Activated CD8-positive, alpha-beta memory T cell treated with anti-CD3 and anti-CD28 coated beads for 24 hours (primary cell): ENCODE data around the gene FAM43A.

Source experiments
- DNase-seq: peaks from one replicate; pipeline ENCODE4 v3.0.0-alpha.2; 2020

FAM43A gene

DNA sequence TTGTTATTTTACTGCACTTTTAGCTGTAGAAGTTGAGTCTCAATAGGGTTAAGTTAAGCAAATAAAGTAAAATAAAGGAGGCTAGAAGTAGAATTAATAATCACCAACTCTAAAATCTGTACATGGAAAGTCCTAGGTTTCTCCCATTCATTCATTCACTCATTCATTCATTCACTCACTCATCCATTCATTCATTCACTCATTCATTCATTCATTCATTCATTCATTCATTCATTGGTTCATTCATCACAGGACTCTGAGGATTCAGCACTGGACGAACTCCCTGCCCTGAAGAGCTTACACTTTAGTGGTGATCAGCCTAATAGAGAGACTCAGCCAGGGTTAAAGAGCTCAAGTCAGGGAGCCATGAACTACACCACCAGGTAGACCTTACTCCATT, 9.2 kb upstream of the FAM43A start:
- DNase-seq, result peak; percentile 7

DNA sequence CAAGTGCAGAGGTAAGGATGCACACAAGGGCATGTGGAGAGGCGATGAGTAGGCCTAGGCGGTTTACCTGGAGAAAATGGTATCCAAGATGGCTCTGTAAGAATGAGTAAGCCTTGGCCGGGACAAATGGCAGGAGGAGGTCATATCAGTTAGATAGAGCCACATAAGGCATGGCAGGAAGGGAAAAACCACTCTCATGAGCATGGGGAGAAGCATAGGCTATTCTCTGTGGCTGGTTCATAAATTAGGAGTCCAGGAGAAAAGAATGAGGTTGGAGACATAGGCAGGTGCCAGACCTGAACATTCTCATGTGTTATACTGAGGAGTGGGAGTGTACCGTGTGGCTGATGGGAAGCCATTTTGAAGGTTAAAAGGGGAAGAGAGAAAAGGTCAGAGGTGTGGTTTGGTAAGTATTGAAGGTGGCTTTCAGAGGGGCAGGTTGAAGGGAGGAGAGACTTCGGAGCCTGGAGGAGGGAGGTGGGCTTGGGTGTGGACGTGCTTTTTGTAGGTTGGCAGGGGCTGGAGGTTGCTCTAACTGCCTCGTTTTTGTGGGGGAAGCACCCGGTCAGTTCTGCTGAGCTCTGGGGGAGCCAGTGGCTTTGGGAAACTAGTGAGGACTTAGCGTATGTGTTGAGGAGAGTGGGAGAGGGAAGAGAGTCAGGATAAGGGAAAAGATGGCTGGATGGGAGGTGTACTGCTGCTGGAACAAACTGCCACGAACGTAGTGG, 4.6 kb upstream of the FAM43A start:
- no peak for DNase-seq

DNA sequence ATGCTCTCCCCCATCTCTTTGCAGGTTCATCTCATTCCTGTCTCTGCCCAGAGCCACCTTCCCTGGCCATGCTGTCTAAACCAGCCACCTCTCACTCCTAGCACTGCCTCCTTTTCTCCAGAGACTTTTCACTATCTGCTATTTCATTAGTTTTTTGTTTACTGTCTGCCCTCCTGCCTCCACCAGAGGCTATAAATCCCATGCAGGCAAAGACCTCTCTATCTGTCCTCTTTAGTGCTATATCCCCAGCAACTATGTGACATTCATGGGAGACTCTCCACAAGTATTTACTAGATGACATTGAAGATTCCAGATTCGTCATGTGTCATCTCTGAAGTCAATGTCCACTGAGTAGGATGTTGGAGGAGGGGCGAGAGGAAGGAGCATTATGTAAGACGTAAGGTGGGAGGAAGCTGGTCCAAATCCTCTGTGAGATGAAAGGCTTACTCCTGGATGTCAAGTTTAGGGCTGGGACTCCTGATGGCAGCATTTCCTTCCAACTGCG, 3.4 kb upstream of the FAM43A start:
- no peak for DNase-seq

DNA sequence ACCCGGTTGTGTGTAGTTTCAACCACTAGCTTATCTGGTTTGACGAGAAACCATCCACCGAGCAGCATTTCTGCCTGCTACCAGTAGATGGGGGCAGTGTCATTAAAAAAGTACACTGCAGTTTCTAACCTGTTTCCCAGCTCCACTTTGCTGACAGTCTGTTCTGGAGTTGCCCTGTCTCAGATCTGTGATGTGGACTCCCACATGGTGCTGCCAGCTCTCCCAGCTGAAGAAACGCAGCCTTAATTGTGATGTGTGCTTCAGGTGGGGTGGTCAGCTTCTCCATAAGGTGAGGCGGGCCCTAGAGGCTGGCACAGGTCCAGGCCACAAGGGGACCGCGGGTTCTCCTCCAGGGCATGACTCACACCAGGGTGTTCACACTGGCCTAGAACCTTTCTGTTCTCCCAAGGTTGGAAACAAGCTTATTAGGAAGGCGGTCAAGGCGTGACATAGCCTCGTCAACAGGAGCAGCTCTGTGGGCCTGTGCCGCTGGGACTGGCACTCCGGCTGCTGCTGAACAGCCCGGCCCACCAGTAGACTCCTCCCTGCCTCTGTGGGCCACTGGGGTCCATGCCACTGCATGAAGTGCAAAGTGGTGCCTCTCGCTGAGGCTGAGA, 2.9 kb upstream of the FAM43A start:
- DNase-seq, result peak; percentile 81

DNA sequence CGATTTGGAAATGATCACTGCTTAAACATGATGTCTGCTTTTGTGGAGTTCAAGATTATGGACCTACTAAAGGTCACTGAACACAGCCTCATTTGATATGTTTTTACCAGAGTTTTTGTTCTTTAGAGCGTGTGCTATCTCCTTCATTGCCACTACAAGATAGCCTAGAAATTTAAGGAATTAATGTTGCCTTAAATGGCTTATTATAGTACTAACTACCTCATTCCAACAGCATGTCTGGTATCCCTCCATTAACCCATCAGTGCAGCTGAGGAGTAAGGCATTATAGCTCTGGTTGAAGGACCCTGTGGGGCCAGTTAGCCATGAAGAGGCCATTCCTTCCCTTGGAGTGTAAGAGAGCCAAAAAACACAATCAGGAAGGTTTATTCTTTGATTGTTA, 2.3 kb upstream of the FAM43A start:
- DNase-seq, result no peak

DNA sequence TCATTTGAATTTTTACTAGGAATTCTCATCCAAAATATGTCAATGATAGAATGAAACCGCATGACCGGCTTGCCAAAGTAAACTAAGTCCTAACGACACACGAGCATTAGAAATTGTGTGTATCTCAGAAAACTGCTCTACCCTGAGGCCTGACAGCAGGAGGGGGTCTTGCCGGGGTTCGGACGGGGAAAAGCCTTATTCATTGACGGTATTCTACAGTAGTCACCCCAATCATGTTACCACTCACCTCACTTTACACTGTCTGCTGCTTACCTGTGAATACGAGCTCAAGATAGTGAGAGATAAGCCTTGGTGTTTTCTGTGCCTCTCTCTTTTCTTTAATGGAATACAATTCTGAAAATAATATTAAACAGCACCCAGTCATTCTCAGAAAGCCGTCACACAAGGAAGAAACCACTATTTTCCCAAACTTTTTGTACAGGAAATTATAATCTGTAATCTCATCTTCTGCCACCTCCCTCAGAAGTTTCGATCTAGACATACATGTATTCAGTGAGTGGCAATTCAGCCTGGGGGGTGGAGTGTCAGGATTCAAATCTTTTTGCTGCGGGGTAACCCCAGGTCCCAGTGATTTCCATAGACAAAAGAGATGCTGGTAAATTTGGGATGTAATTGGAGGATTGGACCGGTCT, 492 bp upstream of the FAM43A start:
- DNase-seq, result no peak

DNA sequence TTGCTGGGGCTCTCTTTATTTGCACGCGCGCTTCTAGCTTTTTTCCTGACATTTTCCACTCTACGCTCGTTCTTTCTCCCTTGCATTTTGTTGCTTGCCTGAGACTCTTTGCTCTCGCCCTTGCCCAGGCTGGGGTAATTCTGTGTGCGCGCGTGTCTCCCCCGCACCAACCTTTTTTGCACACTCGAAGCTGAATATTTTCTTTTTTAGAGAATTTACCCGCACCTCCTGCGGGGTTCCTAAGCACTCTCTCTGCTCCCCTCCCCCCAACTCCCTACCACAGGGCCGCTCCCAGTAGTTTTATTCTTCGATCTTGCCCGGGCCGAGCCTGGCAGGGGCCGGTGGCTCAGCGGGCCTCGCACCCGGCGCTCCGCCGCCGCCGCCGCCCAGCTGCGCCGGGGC, 732 bp downstream of the FAM43A start:
- peak; percentile 62 for DNase-seq

DNA sequence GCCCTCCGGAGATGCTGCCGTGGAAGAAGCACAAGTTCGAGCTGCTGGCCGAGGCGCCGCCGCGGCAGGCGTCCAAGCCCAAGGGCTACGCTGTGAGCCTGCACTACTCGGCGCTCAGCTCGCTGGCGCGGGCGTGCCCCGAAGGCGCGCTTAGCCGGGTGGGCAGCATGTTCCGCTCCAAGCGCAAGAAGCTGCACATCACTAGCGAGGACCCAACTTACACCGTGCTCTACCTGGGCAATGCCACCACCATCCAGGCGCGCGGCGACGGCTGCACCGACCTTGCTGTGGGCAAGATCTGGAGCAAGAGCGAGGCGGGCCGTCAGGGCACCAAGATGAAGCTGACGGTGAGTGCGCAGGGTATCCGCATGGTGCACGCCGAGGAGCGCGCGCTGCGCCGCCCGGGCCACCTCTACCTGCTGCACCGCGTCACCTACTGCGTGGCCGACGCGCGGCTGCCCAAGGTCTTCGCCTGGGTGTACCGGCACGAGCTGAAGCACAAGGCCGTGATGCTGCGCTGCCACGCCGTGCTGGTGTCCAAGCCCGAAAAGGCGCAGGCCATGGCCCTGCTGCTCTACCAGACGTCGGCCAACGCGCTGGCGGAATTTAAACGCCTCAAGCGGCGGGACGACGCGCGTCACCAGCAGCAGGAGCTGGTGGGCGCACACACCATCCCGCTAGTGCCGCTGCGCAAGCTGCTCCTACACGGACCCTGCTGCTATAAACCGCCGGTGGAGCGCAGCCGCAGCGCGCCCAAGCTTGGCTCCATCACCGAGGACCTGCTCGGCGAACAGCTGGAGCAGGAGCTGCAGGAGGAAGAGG, 1.3 kb downstream of the FAM43A start:
- peak; percentile 77 for DNase-seq

DNA sequence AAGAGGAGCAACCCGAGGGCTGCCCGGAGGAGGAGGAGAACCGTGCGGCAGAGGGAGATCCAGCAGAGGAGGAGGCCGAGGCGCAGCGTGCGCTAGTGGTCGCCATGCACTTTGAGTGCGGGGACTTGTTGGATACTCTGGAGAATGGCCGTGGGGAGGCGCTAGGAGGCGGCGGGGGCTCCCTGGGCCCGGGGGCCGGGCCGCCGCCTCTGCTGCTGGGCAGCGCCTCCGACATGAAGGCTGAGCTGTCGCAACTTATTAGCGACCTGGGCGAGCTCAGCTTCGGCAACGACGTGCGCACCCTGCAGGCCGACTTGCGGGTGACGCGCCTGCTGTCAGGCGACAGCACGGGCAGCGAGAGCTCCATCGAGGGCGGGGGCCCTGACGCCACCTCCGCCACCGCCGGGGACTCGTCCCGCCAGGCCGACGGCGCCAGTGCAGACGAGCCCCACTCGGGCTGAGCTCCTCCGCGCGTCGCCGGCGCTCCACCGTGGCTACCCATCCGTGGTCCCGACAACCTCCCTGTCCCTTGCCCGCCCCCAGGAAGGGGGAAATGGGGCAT, 2.0 kb downstream of the FAM43A start:
- DNase-seq, result peak; percentile 87

DNA sequence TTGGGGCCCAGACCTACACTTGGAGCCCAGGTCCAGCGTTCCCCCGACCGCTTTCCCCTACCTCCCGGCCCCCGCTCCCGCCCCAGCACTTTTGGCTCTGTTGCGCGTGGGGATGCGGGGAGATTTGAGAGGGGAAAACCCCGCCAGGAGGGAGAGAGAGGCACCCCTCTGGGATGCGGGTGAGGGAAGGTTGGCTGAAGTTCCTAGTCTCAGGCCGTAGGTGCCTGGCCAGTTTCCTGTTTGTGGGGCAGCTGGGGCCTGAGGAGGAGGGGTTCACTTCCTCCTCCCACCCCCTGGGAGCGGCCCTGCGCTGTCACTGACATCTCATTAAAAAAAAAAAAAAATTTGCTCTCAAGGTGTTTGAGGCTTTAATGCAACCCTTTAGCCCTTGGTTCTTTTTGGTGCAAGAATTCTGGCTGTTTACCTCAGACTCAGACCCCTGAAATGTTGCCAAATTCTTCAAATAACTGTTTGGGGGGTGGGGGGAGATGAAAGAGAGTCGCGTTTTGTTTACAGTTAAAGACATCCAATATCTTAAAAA, 2.6 kb downstream of the FAM43A start:
- DNase-seq, result no peak

DNA sequence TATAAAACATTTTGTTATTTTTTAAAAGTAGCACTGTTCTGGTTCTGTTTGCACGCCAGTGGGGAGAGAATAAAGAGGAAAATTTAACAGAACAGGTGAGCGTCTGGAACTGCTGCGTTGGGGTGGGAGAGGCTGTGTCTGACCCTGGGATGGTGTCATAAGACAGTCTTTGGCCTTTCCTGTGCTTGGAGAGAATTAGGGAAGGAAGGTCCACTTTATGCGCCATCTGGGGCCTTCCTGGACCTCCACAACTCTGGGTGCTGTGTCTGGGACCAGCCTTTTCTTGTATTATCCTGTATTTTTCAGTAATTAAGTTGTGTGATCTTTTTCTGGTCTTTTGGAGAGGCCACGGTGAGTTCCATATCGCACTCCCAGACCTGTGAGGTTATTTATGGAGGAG, 3.3 kb downstream of the FAM43A start:
- no peak for DNase-seq

DNA sequence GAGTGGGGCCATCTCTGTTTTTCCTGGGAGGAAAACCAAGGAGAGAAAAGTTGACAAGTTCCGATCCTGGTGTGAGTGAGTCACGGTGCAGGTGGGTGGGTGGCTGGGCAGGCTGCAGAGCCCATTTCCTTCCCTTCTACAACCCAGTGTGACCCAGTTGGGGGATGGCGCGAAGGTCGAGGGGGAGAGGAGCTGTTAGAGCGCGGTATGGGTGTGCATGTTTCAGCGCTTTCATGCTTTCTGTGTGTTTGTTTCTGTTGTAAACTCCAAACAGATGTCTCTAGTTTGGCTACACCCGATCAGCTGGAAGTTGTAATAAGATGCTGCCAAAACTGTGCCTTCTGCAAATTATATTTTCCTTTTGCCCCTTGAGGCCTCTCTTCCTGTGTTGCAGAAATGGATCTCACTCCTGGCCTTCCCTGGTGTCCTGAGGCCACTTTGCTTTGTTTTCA, 3.8 kb downstream of the FAM43A start:
- DNase-seq, result no peak

DNA sequence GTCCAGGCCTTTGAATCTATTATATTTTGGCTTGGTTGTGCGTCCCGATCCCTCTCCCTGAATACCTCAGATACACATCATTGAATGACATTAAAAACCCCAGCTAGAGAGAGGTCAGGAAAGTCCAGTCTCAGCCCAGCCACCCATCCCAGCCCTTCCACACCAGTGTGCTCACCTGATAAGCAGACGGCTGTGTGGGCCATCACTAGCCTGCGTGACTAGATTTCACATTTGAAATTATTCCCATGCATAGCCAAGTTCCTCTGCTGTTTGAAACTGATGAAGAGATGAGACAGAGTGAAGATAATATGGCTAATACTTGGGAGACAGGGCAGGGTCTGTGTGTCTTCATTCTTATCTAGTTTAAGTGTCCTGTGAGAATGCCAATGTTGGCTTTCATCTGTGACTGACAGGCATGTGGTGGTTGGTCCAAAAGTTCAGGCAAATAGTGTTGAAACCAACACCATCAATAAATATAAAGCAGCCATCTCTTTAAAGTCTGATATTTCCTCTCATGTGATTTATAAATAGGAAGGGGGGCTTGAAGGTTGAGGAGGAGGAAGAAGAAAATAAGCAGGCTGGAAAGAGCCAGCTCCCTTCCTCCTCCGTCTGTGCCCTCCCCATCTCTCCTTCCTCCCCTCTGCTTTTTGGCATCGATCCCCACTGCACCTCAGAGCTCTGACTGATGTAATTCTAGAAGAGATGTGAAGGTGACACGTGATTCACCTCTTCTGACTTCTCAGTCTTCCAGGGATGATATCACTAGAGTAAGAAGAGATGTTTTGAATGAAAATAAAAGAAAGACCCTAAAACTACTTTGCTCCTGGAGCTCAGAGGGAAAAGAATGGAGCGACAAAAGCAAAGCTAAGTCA, 5.1 kb downstream of the FAM43A start:
- no peak for DNase-seq

DNA sequence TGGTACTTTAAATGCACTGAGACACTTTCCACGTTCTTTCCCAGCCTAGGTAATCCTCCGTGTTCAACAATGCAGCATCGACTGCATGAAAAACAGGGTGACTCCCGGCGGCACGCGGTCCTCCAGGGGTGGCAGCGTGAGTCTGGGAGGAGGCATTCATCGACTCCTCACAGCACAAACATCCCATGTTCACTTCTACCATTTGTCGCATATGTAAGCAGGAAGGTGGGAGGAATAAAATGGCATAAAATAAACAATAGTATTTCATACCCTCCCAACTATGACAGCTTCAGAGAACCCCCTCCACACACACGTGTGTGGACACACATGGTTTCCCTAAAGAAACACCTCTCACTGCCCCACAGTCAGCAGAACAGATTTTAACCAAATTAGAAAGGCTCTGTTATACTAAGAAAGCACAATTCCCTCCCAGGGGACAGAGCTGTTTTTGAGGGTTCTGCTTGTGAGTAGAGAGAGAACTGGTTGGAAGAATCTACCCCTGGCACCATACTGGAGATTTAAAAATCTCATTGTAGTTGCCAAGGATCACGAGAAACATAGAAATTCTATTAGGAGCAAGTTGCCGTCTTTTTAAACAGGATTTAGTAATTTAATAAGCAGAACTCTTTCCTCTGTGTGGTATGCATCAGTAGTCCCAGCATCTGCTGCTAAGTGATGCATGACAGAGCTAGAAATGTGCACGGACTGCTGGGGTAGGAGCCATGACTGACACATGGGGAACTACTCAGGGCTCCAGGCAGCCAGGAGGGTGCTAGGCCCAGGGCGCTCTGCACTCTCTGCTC, 6.0 kb downstream of the FAM43A start:
- DNase-seq, result no peak

DNA sequence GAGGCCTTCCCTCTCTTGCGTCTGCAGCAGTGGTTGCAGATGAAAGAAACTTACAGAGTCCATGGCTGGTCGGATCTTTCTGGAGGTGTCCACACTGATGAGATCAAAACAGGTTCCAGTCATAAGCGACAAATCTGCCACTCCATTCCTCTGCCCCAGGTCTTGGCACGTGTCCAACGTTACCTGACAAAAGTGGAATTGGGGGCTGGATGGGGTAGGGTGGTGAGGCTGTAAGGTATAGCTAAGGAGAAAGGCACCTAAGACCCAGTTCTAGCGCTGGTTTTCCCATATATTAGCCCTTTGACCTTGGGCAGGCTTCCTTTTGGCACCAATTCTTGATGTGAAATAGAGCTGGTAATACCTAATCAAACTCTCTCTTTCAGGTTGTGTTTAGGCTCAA, 11.0 kb downstream of the FAM43A start:
- no peak for DNase-seq

DNA sequence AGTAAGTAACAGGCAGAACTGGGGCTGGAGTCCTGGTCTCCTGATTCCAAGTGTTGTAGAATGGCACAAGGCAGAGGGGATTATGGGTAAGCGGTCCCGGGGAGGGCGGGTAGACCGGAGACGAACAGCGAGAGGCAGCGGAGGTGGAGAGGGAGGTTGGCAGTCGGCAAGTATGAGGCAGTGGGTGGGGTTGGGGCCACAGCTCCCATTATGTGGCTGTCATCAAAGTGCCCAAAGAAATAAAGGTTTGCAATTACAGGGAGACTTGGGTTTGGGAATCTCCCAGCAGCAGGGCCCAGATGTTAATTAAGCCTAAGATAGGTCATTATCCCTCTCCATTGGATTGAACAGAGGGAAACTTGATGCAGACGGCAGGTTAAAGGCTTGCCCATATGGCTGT, 16.9 kb downstream of the FAM43A start:
- DNase-seq, result no peak

DNA sequence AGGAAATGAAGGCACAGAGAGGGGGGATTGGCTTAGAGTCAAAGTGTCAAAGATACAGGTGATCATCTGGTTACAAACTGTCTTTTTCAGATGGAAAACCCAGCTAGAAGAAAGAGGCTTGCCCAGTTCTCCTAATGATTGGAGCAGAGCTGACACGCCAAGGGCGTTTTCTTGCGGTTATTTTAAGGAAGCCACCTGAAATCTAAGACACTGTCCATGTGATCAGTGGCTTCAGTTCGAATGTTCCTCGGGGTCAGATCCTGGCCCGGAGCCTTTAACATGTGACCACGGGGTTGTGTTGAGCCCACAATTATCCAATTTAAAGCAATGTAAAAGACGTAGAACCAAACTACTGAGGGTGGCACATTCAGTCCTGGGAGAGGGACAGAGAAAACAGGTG, 19.5 kb downstream of the FAM43A start:
- no peak for DNase-seq

DNA sequence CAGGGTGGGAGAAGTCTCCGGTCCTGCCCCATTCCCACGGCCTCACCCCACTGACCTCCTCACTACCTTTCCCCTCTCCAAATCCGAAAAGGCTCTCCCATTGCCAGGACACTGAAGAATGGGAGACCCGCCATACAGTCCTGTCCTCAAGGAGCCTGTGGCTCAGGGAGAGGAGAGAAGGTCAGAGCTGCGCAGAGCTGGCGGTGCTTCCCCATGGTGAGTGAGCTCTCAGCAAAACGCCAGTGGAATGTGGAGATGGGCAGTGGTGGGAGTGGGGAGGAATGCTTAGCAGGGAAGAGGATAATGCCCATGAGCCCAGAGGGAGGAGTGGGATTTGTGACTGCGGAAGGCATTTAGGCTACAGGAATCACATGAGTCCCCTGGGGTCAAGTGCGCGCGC, 20.1 kb downstream of the FAM43A start:
- no peak for DNase-seq

DNA sequence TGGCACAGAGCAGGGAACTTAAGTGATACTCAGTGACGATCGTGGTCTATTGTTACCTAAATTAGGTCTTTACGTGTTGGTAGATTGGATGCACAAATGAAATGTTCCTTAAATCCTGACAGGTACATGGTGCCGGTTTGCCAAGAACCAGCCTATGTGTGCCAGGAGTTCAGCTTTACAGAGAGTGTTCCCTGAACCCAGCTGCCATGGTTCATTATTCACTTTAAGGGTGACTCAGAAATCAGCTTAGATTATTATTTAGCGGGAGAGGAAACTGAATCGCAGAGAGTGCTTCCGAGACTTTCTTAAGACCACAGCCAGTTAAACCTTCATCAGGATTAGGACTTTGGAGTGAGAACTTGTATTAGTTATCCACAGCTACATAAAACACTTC, 21.5 kb downstream of the FAM43A start:
- DNase-seq, result no peak

DNA sequence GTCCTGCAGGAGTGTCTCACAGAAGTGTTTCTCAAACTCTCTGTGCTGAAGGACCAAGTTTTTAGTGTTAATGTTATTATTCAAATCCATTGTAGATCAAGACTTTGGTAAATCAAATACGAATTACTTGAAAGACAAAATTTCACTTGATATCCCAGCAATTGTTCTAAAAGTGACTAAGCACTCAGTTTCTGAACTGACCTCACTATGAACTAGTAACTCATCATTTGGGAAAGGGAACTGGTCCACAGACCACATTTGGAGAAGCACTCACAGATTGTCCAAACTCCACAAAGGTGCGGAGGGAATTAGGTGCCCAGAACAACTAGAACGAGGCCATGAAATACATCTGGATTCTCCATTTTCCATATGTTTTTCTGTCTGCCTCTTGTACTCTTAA, 25.6 kb downstream of the FAM43A start:
- DNase-seq, result no peak

DNA sequence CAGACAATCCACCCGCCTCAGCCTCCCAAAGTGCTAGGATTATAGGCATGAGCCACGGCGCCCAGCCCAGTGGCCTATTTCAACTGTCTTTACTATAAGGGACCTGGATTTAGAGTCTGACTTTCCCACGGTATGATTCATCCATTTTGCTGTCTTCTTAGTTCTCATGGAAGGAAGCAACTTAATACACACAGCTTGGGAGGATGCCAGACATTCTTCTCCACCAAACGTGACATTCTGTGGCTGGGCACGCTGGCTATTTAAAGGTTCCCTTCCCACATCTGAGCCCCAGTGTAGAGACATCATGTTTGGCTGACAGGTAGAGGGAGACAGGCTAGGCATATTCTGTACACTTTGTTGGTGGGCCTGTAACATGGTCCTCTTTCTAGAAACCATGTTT, 26.2 kb downstream of the FAM43A start:
- DNase-seq, result no peak
